Measurements from ENCODE around the gene DACH1. TPM values are rescaled to one million over a fixed set of nuclear protein-coding genes. Genes with fewer than 3 reads are reported as not detected.
A peak's percentile ranks its signal among the peaks of the same experiment; 100 is the strongest.

Gene DACH1
- total and polyA plus RNA-seq, 4 donors, result 1.4 to 42.3 (median 3.7) TPM

DNA sequence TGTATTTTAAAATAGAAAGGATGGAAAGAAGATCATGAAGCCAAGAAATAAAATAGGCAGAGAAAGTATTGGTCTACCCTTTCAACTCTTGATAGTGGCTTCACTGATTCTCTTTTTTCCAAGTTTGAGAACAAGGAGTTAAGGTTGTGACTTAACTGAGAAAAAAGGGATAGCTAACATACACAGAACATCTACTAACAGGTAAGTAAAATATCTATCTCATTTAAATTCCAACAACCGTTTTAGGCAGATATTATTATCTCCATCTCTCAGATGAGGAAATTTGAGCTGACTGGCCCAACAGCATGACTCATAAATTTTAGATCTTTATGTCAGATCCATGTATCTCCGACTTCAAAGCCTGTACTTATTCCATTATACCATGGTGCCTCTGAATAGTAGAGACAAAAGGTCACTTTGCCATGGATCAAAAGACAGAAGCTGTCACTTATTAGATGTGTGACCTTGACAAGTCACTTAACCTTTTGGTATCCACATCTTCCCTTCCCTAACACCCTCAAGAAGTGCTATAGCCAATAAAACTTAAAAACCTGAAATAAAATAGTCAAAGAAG, 152.1 kb downstream of the DACH1 start:
- peaks cover 0 to 6% (median 0%) of the 10 kb centered on the region in 5 donors for H3K4me1 ChIP-seq (ENCODE audit: control insufficient read depth in 5 of 5, insufficient read depth in 5 of 5, low read length in 5 of 5)
- H3K9ac ChIP-seq (ENCODE audit: insufficient read depth in 1 of 2, low read length in 2 of 2), result no peak overlapping the region
- H3K4me3 ChIP-seq, result no peak overlapping the region
- H3K36me3 ChIP-seq (ENCODE audit: control insufficient read depth in 4 of 4, insufficient read depth in 4 of 4, low read length in 4 of 4), result no peaks in the 10 kb centered on the region
- H3K9me3 ChIP-seq (ENCODE audit: control insufficient read depth in 4 of 4, insufficient read depth in 3 of 4, low read length in 3 of 4), result no peaks in the 10 kb centered on the region
- WGBS, 2 donors, result 76 to 91% methylated on average over 2 of the region's 2 CpGs
- no peaks in the 10 kb centered on the region for H3K27me3 ChIP-seq (ENCODE audit: control insufficient read depth in 3 of 3, insufficient read depth in 3 of 3, low read length in 2 of 3)
- ATAC-seq (ENCODE audit: insufficient read depth, low FRiP score) (no peak), DNase-seq (no peak)
- TF ChIP-seq, protein P1, sequence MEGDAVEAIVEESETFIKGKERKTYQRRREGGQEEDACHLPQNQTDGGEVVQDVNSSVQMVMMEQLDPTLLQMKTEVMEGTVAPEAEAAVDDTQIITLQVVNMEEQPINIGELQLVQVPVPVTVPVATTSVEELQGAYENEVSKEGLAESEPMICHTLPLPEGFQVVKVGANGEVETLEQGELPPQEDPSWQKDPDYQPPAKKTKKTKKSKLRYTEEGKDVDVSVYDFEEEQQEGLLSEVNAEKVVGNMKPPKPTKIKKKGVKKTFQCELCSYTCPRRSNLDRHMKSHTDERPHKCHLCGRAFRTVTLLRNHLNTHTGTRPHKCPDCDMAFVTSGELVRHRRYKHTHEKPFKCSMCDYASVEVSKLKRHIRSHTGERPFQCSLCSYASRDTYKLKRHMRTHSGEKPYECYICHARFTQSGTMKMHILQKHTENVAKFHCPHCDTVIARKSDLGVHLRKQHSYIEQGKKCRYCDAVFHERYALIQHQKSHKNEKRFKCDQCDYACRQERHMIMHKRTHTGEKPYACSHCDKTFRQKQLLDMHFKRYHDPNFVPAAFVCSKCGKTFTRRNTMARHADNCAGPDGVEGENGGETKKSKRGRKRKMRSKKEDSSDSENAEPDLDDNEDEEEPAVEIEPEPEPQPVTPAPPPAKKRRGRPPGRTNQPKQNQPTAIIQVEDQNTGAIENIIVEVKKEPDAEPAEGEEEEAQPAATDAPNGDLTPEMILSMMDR (IDR thresholded peaks at IDR 0.05; ENCODE audit: control extremely low read depth, extremely low read depth), result no peak
- no peak overlapping the region for H3K27ac ChIP-seq (ENCODE audit: low read depth in 1 of 2, low read length in 1 of 2)

DNA sequence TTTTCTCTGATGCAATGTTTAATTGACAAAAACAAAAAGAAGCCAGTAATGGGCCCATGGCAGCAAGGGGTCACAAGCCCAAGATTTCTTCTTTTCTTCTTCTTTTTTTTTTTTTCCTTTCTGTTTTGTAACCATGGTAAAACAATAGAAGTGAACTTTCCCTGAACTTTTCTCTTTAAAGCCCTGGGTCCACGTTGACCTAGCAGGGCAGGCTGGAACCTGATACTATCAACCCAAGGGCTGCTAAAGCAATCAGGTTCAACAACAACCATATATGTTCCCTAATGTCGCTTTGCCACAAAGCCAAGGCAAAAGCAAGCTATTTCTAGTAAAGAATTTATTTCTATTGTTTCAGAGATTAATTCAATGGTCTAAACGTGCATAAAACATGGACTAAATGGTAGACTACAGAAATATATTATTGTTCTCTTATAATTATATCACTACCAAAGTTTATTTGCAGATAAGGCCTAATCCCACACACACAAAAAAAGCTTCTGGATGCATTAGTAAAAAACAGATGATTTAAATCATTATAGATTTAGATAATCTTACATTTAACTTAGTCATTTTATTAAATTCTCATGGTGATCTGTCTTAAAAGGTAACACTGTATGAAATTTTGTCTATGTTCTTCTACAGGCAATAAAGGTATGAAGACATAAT, 153.9 kb downstream of the DACH1 start:
- peaks cover 0 to 6% (median 0%) of the 10 kb centered on the region in 5 donors for H3K4me1 ChIP-seq (ENCODE audit: control insufficient read depth in 5 of 5, insufficient read depth in 5 of 5, low read length in 5 of 5)
- no peak overlapping the region for H3K9ac ChIP-seq (ENCODE audit: insufficient read depth in 1 of 2, low read length in 2 of 2)
- no peak overlapping the region for H3K27ac ChIP-seq (ENCODE audit: low read depth in 1 of 2, low read length in 1 of 2)
- TF ChIP-seq, protein P1 (IDR thresholded peaks at IDR 0.05; ENCODE audit: control extremely low read depth, extremely low read depth), result no peak
- DNase-seq (peak; percentile 33 to 76 (median 65)), ATAC-seq (ENCODE audit: insufficient read depth, low FRiP score) (no peak)
- no peak overlapping the region for H3K4me3 ChIP-seq
- no peaks in the 10 kb centered on the region for H3K27me3 ChIP-seq (ENCODE audit: control insufficient read depth in 3 of 3, insufficient read depth in 3 of 3, low read length in 2 of 3)
- no peaks in the 10 kb centered on the region for H3K36me3 ChIP-seq (ENCODE audit: control insufficient read depth in 4 of 4, insufficient read depth in 4 of 4, low read length in 4 of 4)
- no peaks in the 10 kb centered on the region for H3K9me3 ChIP-seq (ENCODE audit: control insufficient read depth in 4 of 4, insufficient read depth in 3 of 4, low read length in 3 of 4)
- 47 to 53% methylated on average over 3 of the region's 3 CpGs for WGBS, 2 donors

DNA sequence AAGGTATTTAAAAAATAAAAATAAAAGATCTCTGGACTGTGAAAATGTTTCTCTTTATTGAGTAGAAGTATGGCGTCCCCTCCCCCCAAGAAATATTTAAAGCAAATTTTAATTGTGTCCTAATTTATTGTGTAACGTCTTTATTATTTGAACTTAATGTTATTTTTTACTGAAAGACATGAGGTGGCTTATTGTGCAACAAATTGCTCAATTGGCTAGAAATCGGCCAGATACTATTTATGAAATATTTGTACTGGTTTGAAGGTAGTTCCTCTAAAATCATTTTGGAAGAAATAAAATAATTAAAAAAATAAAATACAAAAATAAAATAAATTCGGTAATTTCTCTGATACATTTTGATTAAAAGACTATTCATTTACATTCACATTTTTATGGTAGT, 162.3 kb downstream of the DACH1 start:
- 56 to 68% methylated on average over 4 of the region's 4 CpGs for WGBS, 2 donors

More for the DNA sequence above, 162.3 kb downstream of the DACH1 start:
- no peaks in the 10 kb centered on the region for H3K27me3 ChIP-seq (ENCODE audit: control insufficient read depth in 3 of 3, insufficient read depth in 3 of 3, low read length in 2 of 3)
- no peaks in the 10 kb centered on the region for H3K36me3 ChIP-seq (ENCODE audit: control insufficient read depth in 4 of 4, insufficient read depth in 4 of 4, low read length in 4 of 4)
- peaks cover 0 to 22% (median 3%) of the 10 kb centered on the region in 5 donors for H3K4me1 ChIP-seq (ENCODE audit: control insufficient read depth in 5 of 5, insufficient read depth in 5 of 5, low read length in 5 of 5)
- no peaks in the 10 kb centered on the region for H3K9me3 ChIP-seq (ENCODE audit: control insufficient read depth in 4 of 4, insufficient read depth in 3 of 4, low read length in 3 of 4)
- H3K4me3 ChIP-seq, result no peak overlapping the region
- H3K9ac ChIP-seq (ENCODE audit: insufficient read depth in 1 of 2, low read length in 2 of 2), result no peak overlapping the region
- TF ChIP-seq, protein P1 (IDR thresholded peaks at IDR 0.05; ENCODE audit: control extremely low read depth, extremely low read depth), result no peak
- ATAC-seq (ENCODE audit: insufficient read depth, low FRiP score), result no peak
- H3K27ac ChIP-seq (ENCODE audit: low read depth in 1 of 2, low read length in 1 of 2), result no peak overlapping the region
- DNase-seq, result peak in 1 of 3 donors; percentile 38
